Activated CD4-positive, alpha-beta T cell treated with anti-CD3 and anti-CD28 coated beads for 24 hours (primary cell): ENCODE data around the gene GIMD1.
"Not testable (repeated sequence)": the region's sequence is repeated elsewhere in the genome, so short reads cannot be mapped to it uniquely, and the experiment has no call there.

Source experiments
- DNase-seq, 2 donors: peaks; one replicate each; pipeline ENCODE4 v3.0.0-alpha.2; 2020; ENCODE audit warnings: low read depth in 2 of 2

The GIMD1 gene

GRCh38 chr4:106368678-106369077 is at the start of gene GIMD1:
TSS of gene GIMD1 (minus strand) at chr4:106368778. CDS start at chr4:106367435, 1,343 bp downstream.
- no peak for DNase-seq

GRCh38 chr4:106414366-106414765 is 45.8 kb upstream of the GIMD1 start:
- no peak for DNase-seq

GRCh38 chr4:106409901-106410889 is 41.6 kb upstream of the GIMD1 start:
- no peak for DNase-seq

GRCh38 chr4:106408004-106408403 is 39.4 kb upstream of the GIMD1 start:
- not testable (repeated sequence) for DNase-seq

GRCh38 chr4:106401157-106401556 is 32.6 kb upstream of the GIMD1 start:
- no peak for DNase-seq

GRCh38 chr4:106398898-106399297 is 30.3 kb upstream of the GIMD1 start:
- not testable (repeated sequence) for DNase-seq

GRCh38 chr4:106395582-106395981 is 27.0 kb upstream of the GIMD1 start:
- DNase-seq = no peak

GRCh38 chr4:106385853-106386393 is 17.3 kb upstream of the GIMD1 start:
- DNase-seq = no peak

GRCh38 chr4:106384878-106385277 is 16.3 kb upstream of the GIMD1 start:
- no peak for DNase-seq

- DNase-seq = no peak
Observed at GRCh38 chr4:106380179-106380578, 11.6 kb upstream of the GIMD1 start.

GRCh38 chr4:106373026-106373425 is 4.4 kb upstream of the GIMD1 start:
- DNase-seq = no peak

GRCh38 chr4:106371161-106371560 is 2.6 kb upstream of the GIMD1 start:
- DNase-seq = no peak

- no peak for DNase-seq
Observed at GRCh38 chr4:106370214-106370613, 1.6 kb upstream of the GIMD1 start.

GRCh38 chr4:106369456-106370060 is 980 bp upstream of the GIMD1 start:
- DNase-seq = no peak

GRCh38 chr4:106367072-106367471 is 1.5 kb downstream of the GIMD1 start:
- DNase-seq = no peak

GRCh38 chr4:106366026-106366425 is 2.6 kb downstream of the GIMD1 start:
- no peak for DNase-seq

GRCh38 chr4:106365613-106366012 is 3.0 kb downstream of the GIMD1 start:
- DNase-seq = no peak

- no peak for DNase-seq
Observed at GRCh38 chr4:106364282-106364681, 4.3 kb downstream of the GIMD1 start.

GRCh38 chr4:106362086-106362825 is 6.3 kb downstream of the GIMD1 start:
- DNase-seq = no peak

GRCh38 chr4:106358899-106359298 is 9.7 kb downstream of the GIMD1 start:
- no peak for DNase-seq

- DNase-seq = no peak
Observed at GRCh38 chr4:106355193-106355592, 13.4 kb downstream of the GIMD1 start.

- DNase-seq = no peak
Observed at GRCh38 chr4:106353786-106354185, 14.8 kb downstream of the GIMD1 start.
